ENCODE data around the gene ATXN7L3B.

ATXN7L3B gene, protein sequence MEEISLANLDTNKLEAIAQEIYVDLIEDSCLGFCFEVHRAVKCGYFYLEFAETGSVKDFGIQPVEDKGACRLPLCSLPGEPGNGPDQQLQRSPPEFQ

DNA sequence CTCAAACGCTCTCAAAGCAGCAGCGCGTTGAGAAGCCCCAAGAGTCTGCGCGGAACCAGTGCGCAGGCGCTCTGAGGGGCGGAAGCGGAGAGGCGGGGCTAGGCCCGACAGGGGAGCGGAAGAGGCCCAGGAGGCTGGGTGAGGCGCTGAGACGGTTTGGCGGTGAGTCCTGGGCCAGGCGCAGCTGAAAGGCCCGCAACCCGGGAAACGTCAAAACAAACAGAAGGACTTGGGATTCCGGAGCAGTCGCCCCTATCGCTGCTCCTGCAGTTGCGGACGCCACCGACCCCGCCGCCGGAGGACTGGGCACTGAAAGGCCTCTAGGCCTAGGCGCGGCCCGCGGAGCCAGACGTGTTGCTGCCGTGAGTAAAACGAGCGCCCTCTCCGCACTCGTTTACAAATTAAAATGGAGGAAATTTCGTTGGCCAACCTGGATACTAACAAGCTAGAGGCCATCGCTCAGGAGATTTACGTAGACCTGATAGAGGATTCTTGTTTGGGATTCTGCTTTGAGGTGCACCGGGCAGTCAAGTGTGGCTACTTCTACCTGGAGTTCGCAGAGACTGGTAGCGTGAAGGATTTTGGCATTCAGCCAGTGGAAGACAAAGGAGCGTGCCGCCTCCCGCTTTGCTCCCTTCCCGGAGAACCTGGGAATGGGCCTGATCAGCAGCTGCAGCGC is at the start of gene ATXN7L3B:
Gene ATXN7L3B, plus strand, starts transcription at position 129 of the 679 bp plus-strand sequence. Its CDS starts 278 bp downstream, at position 407.
- peak; percentile 88 for DNase-seq

DNA sequence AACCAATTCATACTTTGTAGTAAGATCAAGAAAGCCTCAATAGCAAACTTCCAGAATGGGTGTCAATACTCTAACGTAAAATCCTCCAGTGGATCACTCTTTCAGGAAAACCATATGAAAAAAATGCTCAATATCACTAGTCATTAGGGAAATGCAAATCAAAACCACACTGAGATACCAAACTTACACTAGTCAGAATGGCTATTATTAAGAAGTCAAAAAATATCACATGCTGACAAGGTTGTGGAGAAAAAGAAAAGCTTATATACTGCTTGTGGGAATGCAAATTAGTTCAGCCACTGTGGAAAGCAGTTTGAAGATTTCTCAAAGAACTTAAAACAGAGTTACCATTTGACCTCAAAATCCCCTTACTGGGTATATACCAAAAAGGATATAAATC is 49.5 kb upstream of the ATXN7L3B start:
- no peak for DNase-seq

DNA sequence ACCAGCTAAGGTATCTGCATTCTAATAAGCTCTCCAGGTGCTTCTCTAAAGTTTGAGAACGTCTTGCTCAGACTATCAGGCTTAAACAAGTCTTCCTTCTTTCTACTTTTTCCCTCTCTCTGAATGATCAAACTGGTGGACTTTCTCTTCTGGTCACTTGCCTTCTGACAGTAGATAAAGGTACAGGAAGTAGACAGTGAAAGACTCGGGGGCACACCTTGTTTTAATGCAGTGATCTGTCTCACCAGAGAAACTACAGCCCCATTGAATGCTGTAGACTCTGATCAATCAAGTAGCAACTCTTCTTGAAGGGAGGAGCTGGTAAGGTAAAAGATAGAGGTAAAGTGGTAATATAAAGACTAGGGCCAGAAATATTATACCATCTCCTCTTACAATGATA is 48.1 kb upstream of the ATXN7L3B start:
- no peak for DNase-seq

DNA sequence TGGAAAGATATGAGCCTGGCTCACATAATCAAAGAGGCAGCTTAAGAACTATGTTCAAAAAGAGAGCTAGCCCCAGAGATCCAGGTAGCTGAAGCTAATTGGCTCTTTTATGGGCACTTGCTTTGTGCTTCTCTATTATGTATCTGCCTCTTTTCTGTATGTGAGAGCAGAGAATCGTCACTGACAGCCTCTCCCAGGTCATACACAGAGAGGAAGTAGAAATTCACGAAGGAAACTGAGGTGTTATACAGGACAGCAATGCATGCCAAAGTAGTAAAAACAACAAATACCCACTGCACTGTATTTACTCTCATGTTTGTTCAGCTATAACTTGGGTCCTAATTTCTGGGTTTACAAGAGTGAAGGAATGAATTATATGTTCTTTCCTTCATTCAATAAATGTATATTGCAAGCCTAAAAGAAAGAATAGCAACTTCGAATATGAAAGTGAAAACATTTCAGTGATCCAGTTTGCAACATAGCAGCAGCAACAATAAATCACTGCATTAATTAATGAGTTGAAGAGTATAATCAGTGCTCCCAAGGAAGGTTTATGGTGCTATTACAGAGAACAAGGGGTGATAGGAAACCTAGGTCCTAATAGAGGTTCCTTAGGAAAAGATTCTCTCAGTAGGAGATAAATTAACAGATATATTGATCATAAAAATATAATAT is 47.1 kb upstream of the ATXN7L3B start:
- DNase-seq = no peak

DNA sequence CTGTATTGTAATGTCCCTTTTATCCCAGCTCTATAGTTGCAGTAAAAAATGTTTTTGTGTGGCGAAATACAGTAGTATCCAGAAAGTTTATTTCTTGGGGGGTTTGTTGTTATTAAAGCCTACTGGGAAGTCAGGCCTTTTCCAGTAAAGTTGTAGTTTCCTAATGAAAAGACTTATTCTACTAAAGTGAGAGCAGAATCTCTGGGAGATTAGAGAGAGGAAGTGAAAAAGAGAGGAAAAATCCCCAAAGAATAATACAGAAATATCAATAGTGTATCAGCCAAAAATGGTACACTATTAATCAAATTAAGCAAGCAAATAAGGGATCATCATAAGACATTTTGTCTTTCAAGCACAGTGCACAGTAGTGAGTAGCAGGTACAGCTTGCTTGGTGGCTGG is 46.3 kb upstream of the ATXN7L3B start:
- DNase-seq = no peak

DNA sequence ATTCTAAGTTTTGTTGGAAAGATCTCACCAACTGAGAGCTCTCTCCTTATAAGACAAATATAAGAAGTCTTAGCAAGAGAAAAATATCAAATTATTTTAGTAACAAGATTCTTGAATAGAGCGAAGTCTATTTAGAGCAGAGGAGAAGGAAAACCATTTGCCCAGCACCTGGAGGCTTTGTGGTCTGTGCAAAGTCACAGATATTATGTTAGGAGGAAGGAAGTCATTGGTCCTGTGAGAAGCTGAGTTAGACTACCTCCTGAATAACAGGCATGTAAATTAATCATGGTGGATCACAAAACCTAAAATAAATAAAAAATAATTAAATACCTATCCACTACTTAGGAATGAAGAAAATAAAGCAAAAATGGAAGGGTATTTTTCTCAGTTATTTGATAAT is 38.4 kb upstream of the ATXN7L3B start:
- no peak for DNase-seq

DNA sequence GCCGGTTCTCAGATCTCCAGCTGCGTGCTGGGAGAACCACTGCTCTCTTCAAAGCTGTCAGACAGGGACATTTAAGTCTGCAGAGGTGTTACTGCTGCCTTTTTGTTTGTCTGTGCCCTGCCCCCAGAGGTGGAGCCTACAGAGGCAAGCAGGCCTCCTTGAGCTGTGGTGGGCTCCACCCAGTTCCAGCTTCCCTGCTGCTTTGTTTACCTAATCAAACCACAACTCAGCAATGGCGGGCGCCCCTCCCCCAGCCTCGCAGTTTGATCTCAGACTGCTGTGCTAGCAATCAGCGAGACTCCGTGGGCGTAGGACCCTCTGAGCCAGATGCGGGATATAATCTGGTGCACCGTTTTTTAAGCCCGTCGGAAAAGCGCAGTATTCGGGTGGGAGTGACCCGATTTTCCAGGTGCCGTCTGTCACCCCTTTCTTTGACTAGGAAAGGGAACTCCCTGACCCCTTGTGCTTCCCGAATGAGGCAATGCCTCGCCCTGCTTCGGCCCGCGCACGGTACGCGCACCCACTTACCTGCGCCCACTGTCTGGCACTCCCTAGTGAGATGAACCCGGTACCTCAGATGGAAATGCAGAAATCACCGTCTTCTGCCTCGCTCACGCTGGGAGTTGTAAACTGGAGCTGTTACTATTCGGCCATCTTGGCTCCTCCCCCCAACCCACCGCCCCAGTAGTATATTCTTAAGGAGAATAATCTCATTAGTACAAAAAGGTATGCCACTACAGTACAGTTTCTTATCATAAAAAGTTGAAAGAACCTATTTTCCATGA is 28.6 kb upstream of the ATXN7L3B start:
- peak; percentile 3 for DNase-seq

DNA sequence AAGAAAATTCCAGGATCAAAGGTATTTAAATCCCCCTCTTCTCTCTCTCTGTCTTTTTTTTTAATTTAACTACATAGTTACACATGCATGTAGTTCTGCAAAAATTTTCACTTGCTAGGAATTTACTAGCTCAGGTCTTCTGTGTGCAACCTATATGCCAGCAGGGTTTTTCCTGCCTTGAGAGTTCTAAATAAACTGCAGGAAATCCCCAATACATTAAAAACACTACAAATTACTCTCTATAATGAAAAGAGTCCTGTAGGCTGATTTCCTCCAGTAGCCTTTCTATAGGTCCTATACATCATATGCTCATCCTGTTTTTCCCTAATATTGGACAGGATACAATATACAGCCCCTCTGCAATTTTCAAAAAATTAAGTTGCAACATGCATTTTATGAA is 27.7 kb upstream of the ATXN7L3B start:
- DNase-seq = no peak

DNA sequence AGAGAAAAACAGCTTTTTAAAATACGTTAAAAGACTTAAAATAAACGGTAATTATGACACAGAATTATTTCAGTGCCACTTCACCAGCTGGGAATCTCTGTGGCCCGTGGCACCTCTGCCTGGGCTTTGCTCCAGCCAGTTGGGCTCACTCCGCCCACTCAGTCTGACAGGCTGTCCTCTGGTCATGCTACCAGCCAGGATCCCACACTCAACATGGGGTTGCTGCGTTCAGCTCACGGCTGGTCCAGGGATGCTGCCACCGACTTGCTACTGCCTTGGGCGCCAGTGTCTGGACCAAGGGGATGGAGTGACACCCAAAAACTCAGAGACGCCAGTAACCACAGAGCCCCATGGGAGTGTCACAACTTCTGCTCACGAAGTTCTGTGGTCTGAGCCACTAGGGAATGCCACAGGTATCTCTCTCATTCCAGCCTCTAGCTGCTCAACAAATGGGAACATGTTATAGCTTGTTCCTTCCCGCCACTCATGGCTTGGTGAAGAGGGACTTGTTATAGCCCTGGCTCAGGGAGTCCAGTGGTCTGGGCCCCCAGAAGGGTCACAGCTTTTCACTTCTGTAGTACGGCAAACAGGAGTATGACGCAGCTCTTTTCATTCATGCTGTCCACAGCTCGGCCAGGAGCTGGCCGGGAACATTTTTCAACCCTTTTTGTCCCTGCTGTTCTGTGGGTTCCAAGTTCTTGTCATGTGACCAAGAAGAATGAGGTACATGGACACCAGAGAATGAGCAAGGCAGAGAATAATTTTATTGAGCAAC is 23.4 kb upstream of the ATXN7L3B start:
- DNase-seq = no peak

DNA sequence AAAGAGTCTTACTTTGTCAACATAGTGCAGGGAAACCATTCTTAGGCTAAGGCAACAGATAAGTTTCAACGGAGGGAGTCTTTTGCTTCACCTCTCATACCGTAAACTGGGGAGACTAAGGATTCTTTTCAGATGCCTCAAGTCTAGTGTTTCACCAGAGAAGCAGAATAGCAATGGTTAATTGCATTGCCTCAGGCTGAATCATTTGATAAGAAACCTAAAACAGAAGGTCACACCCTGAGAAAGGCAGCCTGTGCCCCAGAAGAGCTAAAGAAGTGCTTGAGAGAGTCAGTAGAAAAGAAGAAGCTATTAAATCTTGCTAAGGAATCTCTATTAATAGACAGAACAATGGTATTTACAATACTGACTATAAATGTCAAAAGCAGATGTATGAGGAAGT is 21.8 kb upstream of the ATXN7L3B start:
- no peak for DNase-seq

DNA sequence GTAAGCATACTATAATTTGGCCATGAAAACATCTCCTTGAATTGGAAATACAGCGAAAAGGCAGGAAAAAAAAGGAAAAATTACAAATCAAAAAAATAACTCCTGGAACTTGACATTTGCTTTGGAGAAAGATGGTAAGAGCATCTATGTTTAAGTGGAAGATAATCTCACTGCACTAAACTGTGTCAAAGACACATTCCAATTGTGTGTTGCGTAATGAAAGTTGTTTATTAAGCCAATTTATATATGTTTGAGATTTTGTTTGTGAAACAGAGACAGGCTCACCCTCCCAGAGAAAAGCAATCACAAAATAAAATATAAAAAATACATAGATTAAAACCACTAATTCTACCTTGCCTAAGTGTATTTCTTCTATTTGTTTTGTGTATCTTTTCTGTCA is 11.1 kb upstream of the ATXN7L3B start:
- DNase-seq = no peak

DNA sequence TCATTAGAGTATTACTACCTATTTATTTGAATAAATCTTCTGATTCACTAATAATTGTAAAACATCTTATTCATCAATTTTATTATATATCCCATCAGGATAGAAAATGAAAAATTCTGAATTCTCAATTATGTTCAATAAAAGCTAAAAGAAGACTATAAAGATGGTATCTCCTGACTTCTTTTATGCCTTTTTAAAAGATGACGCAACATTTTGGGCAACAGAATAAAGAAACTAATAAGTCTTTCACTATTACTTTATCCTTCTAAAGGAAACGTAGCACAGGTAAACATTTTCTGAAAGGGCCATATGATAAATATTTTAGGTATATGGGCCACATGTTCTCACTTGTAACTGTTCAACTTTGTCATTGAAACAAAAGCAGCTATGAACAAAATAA is 10.1 kb upstream of the ATXN7L3B start:
- no peak for DNase-seq

DNA sequence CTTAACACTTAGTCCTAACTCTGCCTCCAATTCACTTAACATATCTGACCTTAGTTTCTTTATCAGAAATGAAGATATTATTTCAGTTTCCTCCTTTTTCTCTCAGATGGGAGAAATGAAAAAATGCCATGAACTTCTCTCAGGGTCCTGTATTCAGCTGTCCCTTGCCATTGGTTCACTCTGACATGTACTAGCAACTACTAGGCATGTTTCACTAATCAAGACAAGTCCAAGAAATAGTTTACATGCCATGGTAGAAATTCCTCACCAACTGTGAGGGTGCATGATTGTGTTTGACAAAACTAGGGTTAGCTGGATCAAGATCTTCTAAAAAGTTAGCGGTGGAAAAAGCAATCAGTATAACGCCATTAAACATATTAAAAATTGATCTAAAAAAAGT is 7.0 kb upstream of the ATXN7L3B start:
- no peak for DNase-seq

DNA sequence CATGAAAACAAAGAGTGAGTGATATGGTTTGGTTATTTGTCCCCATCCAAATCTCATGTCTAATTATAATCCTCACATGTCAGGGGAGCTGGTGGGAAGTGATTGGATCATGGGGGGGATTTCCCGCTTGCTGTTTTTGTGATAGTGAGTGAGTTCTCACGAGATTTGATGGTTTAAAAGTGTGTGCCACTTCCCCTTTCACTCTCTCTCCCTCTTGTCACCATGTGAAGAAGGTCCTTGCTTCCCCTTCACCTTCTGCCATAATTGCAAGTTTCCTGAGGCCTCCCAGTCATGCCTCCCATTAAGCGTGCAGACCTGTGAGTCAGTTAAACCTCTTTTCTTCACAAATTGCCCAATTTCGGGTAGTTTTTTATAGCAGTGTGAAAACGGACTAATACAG is 2.1 kb upstream of the ATXN7L3B start:
- no peak for DNase-seq

DNA sequence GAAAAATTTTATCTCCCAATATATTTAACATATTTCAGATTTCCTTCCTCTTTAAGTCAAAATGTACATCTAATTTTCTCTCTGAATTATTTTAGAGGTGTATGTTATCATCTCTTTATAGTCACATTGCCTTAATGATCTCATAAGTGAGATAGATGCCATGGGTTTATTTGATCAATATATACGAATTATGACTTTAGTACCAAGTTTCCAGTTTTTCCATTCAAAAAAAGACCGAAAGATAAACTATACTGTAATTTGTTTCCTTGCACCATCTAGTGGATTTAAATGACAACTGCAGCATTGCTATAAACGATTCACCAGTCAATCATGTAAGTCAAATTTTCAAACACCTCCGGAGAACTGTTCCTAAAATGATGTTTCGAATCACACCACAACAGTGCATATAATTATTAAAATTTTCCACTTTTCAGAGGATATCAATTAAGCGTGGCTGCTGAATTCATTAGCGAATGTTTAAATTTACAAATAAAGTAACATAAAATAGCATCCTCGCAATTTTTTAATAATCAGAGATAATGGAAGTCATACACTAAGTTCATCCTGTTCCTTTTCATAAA is 419 bp upstream of the ATXN7L3B start:
- DNase-seq = peak; percentile 43

DNA sequence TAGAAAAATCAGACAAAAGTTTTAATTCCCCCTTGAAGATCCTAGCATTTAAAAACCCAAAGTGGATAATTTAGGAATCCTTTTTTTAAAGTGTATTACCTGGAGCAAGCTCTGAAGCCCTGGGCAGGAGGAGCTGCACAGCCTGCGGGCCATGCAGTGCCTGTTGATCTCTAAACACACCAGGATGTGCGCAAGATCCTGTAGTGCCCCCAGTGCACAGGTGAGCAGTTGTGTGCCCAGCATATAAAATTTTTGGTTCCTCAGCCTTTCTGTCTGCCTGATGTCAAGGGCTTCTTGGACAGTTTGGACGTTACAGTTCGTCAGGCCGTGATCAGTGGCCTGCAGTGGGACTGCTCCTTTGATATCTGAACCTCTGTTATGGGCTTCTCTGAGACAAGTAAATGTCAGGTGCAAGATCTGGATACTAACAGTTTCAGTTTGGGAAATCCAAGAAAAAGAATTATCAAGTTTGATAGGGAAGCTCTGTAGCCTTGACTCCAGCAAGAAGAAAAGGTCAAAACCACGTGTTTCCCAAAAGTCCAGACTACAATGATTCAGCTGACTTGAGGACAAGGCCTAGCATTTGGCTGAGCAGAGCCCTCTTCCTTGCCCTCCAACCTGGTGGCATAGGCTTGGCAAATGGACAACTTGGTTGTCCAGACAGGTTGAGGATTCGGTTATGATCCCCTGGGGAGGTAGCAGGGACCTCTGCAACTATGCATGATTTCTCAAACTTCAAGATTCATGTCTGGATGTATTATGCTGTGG is 1.0 kb downstream of the ATXN7L3B start:
- no peak for DNase-seq

DNA sequence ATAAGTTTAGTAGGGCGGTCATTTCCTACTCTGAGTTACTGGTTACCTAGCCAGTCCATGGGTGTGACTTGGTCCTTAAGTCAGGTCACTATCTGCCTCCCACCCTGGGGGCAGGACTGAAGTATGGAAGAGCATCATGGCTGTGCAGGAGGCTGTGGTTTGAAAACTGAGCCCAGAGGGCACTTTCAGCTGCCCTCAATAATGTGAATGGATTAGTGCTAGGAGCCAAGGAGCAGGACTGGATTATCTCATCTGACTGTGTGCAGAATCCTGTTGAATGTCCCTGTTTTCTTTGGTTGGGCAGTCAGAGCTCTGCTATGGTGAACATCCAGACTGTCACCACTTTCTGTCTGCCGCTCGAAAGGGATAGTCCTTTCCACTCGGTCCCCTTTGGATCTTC is 1.6 kb downstream of the ATXN7L3B start:
- no peak for DNase-seq

DNA sequence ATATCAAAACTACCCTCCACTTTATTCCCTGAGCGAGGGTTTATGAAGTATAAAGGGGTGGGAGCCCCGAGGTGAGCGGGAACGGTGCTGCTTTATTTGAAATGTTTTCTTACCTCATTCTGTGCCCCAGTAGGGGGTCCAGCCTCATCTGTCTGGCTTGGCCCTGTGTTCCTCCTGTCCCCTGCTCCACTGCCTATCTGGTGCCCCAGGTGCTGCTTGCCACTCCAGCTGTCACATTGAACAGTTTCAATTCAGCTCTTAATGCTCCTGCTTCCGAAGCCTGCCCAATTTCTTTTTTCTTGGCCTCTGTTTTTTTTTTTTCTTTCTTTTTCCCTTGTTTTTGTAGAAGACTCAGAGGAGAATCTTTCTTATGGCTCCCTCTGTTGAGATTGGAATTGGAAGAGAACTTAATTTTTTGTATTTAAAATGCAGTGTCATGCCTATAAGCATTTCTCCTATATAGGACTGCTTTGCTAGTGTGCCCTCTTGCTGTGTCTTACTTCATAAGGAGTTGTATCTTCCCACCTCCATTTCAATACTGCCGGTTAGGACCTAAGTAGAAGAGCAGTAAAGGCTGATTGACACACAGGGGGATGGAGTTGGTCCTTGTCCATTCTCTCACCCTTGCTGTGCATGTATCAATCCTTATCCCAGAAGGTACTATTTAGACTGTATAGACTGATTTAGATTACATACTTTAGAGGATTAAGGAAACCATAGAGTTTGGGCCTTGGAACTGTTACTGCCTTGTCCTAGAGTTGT is 2.3 kb downstream of the ATXN7L3B start:
- peak; percentile 4 for DNase-seq

DNA sequence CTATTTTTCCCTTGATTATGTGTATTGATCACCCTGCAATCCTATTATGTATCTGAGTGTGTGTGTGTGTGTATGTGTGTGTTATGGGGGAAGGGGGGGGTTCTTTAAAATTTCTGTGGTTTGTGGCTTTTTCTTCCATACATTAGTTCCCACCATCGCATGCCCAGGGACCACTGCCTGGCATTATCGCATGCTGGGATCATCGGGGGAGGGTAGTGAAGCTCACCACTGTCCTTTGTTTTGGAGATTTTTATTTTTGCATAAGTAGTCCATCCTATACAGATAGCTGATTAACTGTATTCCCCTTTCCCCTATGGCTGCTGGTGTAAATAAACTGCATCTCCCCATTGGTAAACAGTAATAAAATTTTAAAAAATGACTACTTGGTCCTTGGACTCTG is 3.4 kb downstream of the ATXN7L3B start:
- DNase-seq = no peak

DNA sequence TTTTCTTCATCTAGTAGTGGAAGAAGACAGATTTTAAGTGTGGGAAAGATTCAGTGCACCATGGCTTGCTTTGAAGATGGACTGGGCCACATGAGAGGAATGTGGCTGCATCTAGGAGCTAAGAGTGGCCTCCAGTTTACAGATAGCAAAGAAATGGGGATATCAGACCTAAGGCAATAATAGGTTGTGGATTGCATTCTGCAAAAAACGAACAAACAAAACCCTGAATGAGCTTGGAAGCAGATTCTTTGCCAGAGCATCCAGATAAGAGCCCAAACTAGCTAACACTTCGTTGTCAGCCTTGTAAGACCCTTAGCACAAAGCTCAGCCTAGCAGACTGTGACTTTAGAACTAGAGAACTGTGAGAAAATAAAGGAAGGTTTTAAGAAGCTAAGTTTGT is 9.6 kb downstream of the ATXN7L3B start:
- DNase-seq = no peak

DNA sequence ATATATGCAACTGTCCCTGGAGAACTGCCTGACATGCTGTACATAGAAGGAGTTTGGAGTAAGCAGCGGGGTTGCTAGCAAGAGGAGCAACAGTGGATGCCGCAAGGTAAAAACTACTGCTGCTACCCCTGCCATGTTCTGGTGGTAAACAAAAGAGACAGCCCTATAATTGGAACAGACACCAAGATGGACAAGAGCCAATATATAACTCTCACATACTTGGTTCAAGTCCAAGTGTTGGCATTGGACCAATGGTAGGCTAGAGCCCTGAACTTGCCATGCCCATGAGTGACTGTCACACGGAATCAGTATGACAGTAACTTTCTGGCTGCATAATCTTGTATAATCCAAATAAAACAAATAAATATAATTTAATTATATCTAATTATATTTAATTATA is 13.7 kb downstream of the ATXN7L3B start:
- DNase-seq = no peak
